HG02970 (cell line): ENCODE measurements around the gene BAG3.
"Not testable (repeated sequence)": the region's sequence is repeated elsewhere in the genome, so short reads cannot be mapped to it uniquely, and the experiment has no call there.

Source experiments
- ATAC-seq: cut with Tn5 transposase; IDR thresholded peaks from one replicate; pipeline ENCODE4 v1.9.1; 2021; ENCODE audit warnings: mild to moderate bottlenecking, moderate library complexity, moderate number of reproducible peaks; ENCODE audit not compliant: unreplicated experiment, low FRiP score

The BAG3 gene

GRCh38 chr10:119650692-119651513 lies at the start of gene BAG3:
Gene BAG3 (plus strand): TSS chr10:119651380. CDS start chr10:119651676, 296 bp downstream.
- ATAC-seq = peak; percentile 67

- ATAC-seq = no peak
Observed at GRCh38 chr10:119602241-119603095, 48.7 kb upstream of the BAG3 start.

- no peak for ATAC-seq
Observed at GRCh38 chr10:119604468-119604867, 46.7 kb upstream of the BAG3 start.

GRCh38 chr10:119608316-119609155 lies 42.6 kb upstream of the BAG3 start:
- ATAC-seq = no peak

- ATAC-seq = no peak
Observed at GRCh38 chr10:119609516-119609915, 41.7 kb upstream of the BAG3 start.

GRCh38 chr10:119611433-119611832 lies 39.7 kb upstream of the BAG3 start:
- ATAC-seq = no peak

- no peak for ATAC-seq
Observed at GRCh38 chr10:119613741-119614140, 37.4 kb upstream of the BAG3 start.

GRCh38 chr10:119614686-119615085 lies 36.5 kb upstream of the BAG3 start:
- no peak for ATAC-seq

- no peak for ATAC-seq
Observed at GRCh38 chr10:119616882-119617570, 34.2 kb upstream of the BAG3 start.

GRCh38 chr10:119619215-119619614 lies 32.0 kb upstream of the BAG3 start:
- ATAC-seq = no peak

- not testable (repeated sequence) for ATAC-seq
Observed at GRCh38 chr10:119619811-119620210, 31.4 kb upstream of the BAG3 start.

- no peak for ATAC-seq
Observed at GRCh38 chr10:119620241-119621077, 30.7 kb upstream of the BAG3 start.

GRCh38 chr10:119621078-119621384 lies 30.1 kb upstream of the BAG3 start:
- ATAC-seq = no peak

GRCh38 chr10:119625570-119626280 lies 25.5 kb upstream of the BAG3 start:
- no peak for ATAC-seq

- no peak for ATAC-seq
Observed at GRCh38 chr10:119630300-119630699, 20.9 kb upstream of the BAG3 start.

- no peak for ATAC-seq
Observed at GRCh38 chr10:119633538-119634218, 17.5 kb upstream of the BAG3 start.

- ATAC-seq = no peak
Observed at GRCh38 chr10:119634219-119634544, 17.0 kb upstream of the BAG3 start.

GRCh38 chr10:119637631-119638030 lies 13.5 kb upstream of the BAG3 start:
- ATAC-seq = no peak
